ENCODE data around the gene SLC39A2. TPM values are rescaled to one million over a fixed set of nuclear protein-coding genes. Genes with fewer than 3 reads are reported as not detected.
"Not testable (repeated sequence)": the region's sequence is repeated elsewhere in the genome, so short reads cannot be mapped to it uniquely, and the experiment has no call there.

SLC39A2 gene
- total RNA-seq, 3 donors from 2014 or later = 0.53 TPM; not detected in 2

GRCh38 chr14:20982646-20983369 is 16.3 kb upstream of the SLC39A2 start:
- Mint-ChIP-seq H3K4me1 (ENCODE audit: low read depth) (no peaks in the 10 kb centered on the region), H3K27me3 (ENCODE audit: low read depth) (peaks cover 17% of the 10 kb centered on the region), H3K36me3 (ENCODE audit: insufficient read depth) (no peaks in the 10 kb centered on the region), H3K4me3 (no peak overlapping the region), H3K9me3 (no peaks in the 10 kb centered on the region)
- DNase-seq (no peak), ATAC-seq (no peak)

GRCh38 chr14:20985650-20986049 is 13.4 kb upstream of the SLC39A2 start:
- not testable (repeated sequence) for DNase-seq; H3K4me3 Mint-ChIP-seq; H3K9me3 Mint-ChIP-seq; H3K36me3 Mint-ChIP-seq (ENCODE audit: insufficient read depth); ATAC-seq; H3K4me1 Mint-ChIP-seq (ENCODE audit: low read depth)
- H3K27me3 Mint-ChIP-seq (ENCODE audit: low read depth) = peaks cover 11% of the 10 kb centered on the region

GRCh38 chr14:20986811-20987210 is 12.3 kb upstream of the SLC39A2 start:
- DNase-seq (no peak), ATAC-seq (no peak)
- Mint-ChIP-seq H3K36me3 (ENCODE audit: insufficient read depth) (peaks cover 2% of the 10 kb centered on the region), H3K4me3 (no peak overlapping the region), H3K27me3 (ENCODE audit: low read depth) (peaks cover 11% of the 10 kb centered on the region), H3K4me1 (ENCODE audit: low read depth) (peaks cover 17% of the 10 kb centered on the region), H3K9me3 (no peaks in the 10 kb centered on the region)

- Mint-ChIP-seq H3K9me3 (no peaks in the 10 kb centered on the region), H3K36me3 (ENCODE audit: insufficient read depth) (peaks cover 17% of the 10 kb centered on the region), H3K27me3 (ENCODE audit: low read depth) (peaks cover 6% of the 10 kb centered on the region), H3K4me1 (ENCODE audit: low read depth) (peaks cover 21% of the 10 kb centered on the region), H3K4me3 (peak overlapping the region; percentile 64)
- DNase-seq = no peak
- no peak for ATAC-seq
These were observed 10.2 kb upstream of the SLC39A2 start for GRCh38 chr14:20988717-20989470.

GRCh38 chr14:20989471-20989786 is 9.7 kb upstream of the SLC39A2 start:
- peak overlapping the region; percentile 96 for H3K4me3 Mint-ChIP-seq
- H3K9me3 Mint-ChIP-seq = no peaks in the 10 kb centered on the region
- DNase-seq (no peak), ATAC-seq (no peak)
- peaks cover 20% of the 10 kb centered on the region for H3K36me3 Mint-ChIP-seq (ENCODE audit: insufficient read depth)
- H3K27me3 Mint-ChIP-seq (ENCODE audit: low read depth) = peaks cover 2% of the 10 kb centered on the region
- H3K4me1 Mint-ChIP-seq (ENCODE audit: low read depth) = peaks cover 21% of the 10 kb centered on the region

GRCh38 chr14:20989787-20990600 is 9.1 kb upstream of the SLC39A2 start, which contains the start of gene METTL17:
METTL17 (plus strand) TSS chr14:20989980; CDS start chr14:20990003, 23 bp downstream.
- DNase-seq (peak; percentile 74), ATAC-seq (peak; percentile 97 to 99)
- no peaks in the 10 kb centered on the region for H3K27me3 Mint-ChIP-seq (ENCODE audit: low read depth)
- peak within 1 kb of the TSS; percentile 96 for H3K4me3 Mint-ChIP-seq
- no peaks in the 10 kb centered on the region for H3K9me3 Mint-ChIP-seq
- H3K36me3 Mint-ChIP-seq (ENCODE audit: insufficient read depth) = peaks cover 25% of the 10 kb centered on the region
- H3K4me1 Mint-ChIP-seq (ENCODE audit: low read depth) = peaks cover 22% of the 10 kb centered on the region

- H3K4me1 Mint-ChIP-seq (ENCODE audit: low read depth) = peaks cover 19% of the 10 kb centered on the region
- H3K4me3 Mint-ChIP-seq = no peak overlapping the region
- H3K36me3 Mint-ChIP-seq (ENCODE audit: insufficient read depth) = peaks cover 40% of the 10 kb centered on the region
- ATAC-seq (no peak), DNase-seq (no peak)
- no peaks in the 10 kb centered on the region for H3K9me3 Mint-ChIP-seq
- no peaks in the 10 kb centered on the region for H3K27me3 Mint-ChIP-seq (ENCODE audit: low read depth)
These were observed 2.6 kb upstream of the SLC39A2 start for GRCh38 chr14:20996521-20996920.

- peaks cover 36% of the 10 kb centered on the region for H3K36me3 Mint-ChIP-seq (ENCODE audit: insufficient read depth)
- H3K4me3 Mint-ChIP-seq = no peak overlapping the region
These were observed 2.0 kb upstream of the SLC39A2 start for GRCh38 chr14:20997115-20997514.

GRCh38 chr14:20997564-20997963 is 1.5 kb upstream of the SLC39A2 start:
- Mint-ChIP-seq H3K9me3 (no peaks in the 10 kb centered on the region), H3K27me3 (ENCODE audit: low read depth) (no peaks in the 10 kb centered on the region), H3K36me3 (ENCODE audit: insufficient read depth) (peaks cover 34% of the 10 kb centered on the region), H3K4me3 (no peak overlapping the region), H3K4me1 (ENCODE audit: low read depth) (peaks cover 12% of the 10 kb centered on the region)
- DNase-seq (no peak), ATAC-seq (no peak)

More at GRCh38 chr14:20997115-20997514, 2.0 kb upstream of the SLC39A2 start:
- H3K4me1 Mint-ChIP-seq (ENCODE audit: low read depth) = peaks cover 13% of the 10 kb centered on the region
- DNase-seq (no peak), ATAC-seq (no peak)
- H3K27me3 Mint-ChIP-seq (ENCODE audit: low read depth) = no peaks in the 10 kb centered on the region
- H3K9me3 Mint-ChIP-seq = no peaks in the 10 kb centered on the region

- H3K4me1 Mint-ChIP-seq (ENCODE audit: low read depth) = peaks cover 12% of the 10 kb centered on the region
- ATAC-seq (no peak), DNase-seq (no peak)
- H3K27me3 Mint-ChIP-seq (ENCODE audit: low read depth) = no peaks in the 10 kb centered on the region
- no peak overlapping the region for H3K4me3 Mint-ChIP-seq
- no peaks in the 10 kb centered on the region for H3K9me3 Mint-ChIP-seq
- peaks cover 29% of the 10 kb centered on the region for H3K36me3 Mint-ChIP-seq (ENCODE audit: insufficient read depth)
These were observed 954 bp upstream of the SLC39A2 start for GRCh38 chr14:20998139-20998538.

GRCh38 chr14:20999591-20999990 is 498 bp downstream of the SLC39A2 start:
- no peak overlapping the region for H3K4me3 Mint-ChIP-seq
- DNase-seq (no peak), ATAC-seq (no peak)
- H3K36me3 Mint-ChIP-seq (ENCODE audit: insufficient read depth) = peaks cover 20% of the 10 kb centered on the region
- peaks cover 12% of the 10 kb centered on the region for H3K4me1 Mint-ChIP-seq (ENCODE audit: low read depth)
- H3K9me3 Mint-ChIP-seq = no peaks in the 10 kb centered on the region
- no peaks in the 10 kb centered on the region for H3K27me3 Mint-ChIP-seq (ENCODE audit: low read depth)

GRCh38 chr14:21001218-21001617 is 2.1 kb downstream of the SLC39A2 start:
- H3K9me3 Mint-ChIP-seq = no peaks in the 10 kb centered on the region
- H3K4me1 Mint-ChIP-seq (ENCODE audit: low read depth) = peaks cover 10% of the 10 kb centered on the region
- DNase-seq (no peak), ATAC-seq (no peak)
- H3K36me3 Mint-ChIP-seq (ENCODE audit: insufficient read depth) = peaks cover 7% of the 10 kb centered on the region
- no peaks in the 10 kb centered on the region for H3K27me3 Mint-ChIP-seq (ENCODE audit: low read depth)
- H3K4me3 Mint-ChIP-seq = no peak overlapping the region

- no peak for DNase-seq
- no peak for ATAC-seq
- Mint-ChIP-seq H3K36me3 (ENCODE audit: insufficient read depth) (no peaks in the 10 kb centered on the region), H3K4me3 (no peak overlapping the region), H3K9me3 (no peaks in the 10 kb centered on the region), H3K4me1 (ENCODE audit: low read depth) (no peaks in the 10 kb centered on the region), H3K27me3 (ENCODE audit: low read depth) (no peaks in the 10 kb centered on the region)
These were observed 4.8 kb downstream of the SLC39A2 start for GRCh38 chr14:21003788-21004346.

- not testable (repeated sequence) for H3K9me3 Mint-ChIP-seq; ATAC-seq; DNase-seq; H3K4me1 Mint-ChIP-seq (ENCODE audit: low read depth); H3K4me3 Mint-ChIP-seq; H3K36me3 Mint-ChIP-seq (ENCODE audit: insufficient read depth)
- H3K27me3 Mint-ChIP-seq (ENCODE audit: low read depth) = peaks cover 15% of the 10 kb centered on the region
These were observed 10.6 kb downstream of the SLC39A2 start for GRCh38 chr14:21009721-21010120.

All from activated T-cell treated with anti-CD3 and anti-CD28 coated beads, Interleukin-2, amount 50 U/mL, for 4 hours (primary cell).